NCI-H2196 treated with DMSO at 0.1 percent for 48 hours (cell line): ENCODE measurements around the gene SNX10.

Experiments
- DNase-seq: peaks from one replicate; lab custom pipeline; 2025; ENCODE audit not compliant: unreplicated experiment; lab: John Stamatoyannopoulos, UW

Gene SNX10

DNA sequence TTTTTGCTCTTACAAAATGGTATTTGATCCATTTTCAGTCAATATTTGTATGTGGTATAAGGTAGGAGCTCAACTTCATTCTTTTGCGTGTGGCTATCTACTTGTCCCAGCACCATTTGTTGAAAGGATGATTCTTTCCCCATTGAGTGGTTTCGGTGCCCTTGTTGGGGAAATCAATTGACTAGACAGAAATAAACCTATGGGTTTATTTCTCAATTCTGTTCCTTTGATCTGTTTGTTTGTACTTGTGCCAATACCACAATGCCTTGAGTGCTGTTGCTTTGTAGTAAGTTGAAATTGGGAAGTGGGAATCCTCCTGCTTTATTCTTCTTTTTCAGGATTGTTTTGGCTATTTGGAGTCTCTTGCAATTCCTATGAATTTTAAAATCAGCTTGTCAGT lies 41.0 kb downstream of the SNX10 start:
- no peak for DNase-seq

DNA sequence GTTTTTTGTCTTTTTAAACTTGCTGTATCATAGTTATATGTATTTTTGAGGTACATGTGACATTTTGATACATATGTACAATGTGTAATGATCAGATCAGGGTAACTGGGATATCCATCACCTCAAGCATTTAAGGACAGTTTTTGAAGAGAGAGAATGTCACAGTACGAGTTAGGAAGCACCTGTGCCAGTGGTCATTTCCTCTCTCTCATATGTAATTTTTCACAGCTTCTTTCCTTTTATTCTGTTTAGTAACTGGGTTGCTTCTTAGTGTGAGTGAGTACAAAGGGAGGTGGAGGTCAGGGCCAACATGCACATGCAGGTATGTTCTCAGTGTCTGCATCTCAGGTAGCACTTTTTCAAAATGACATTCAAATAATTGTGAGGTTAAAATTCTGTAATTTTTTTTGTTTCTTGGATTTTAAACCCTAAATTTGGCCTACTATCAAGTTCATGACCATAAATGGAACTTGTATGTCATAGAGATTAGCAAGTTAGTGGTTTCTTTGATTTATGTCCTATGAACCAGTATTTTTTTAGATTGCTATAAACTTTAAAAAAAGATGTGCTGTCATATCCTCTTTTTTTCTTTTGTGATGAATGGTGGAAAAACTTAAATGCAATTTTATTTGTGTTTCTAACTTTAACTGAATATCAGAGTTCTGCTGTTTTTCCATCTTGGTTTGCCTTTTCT lies 42.7 kb downstream of the SNX10 start:
- DNase-seq, result no peak

DNA sequence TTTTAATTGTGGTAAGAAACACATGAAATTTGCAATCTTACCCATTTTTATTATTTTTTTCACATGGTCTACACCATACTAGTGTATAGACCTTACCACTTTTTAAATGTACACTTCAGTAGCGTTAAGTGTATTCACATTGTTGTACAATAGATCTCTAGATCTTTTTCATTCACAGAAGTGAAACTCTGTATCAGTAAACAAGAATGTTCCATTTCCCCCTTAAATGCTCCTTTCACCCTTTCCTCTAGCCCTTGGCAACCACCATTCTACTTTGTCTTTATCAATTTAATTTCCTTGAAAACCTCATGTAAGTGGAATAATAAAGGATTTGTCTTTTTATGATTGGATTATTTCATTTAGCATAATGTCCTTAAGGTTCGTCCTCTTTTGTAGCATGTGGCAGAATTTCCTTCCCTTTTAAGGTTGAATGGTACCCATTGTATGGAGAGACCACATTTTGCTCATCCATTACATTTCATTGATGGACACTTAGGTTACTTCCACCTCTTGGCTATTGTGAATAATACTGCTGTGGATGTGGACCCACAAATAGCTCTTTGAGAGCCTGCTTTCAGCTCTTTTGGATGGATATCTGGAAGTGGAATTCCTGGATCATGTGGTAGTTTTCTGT lies 45.7 kb downstream of the SNX10 start:
- DNase-seq, result no peak

DNA sequence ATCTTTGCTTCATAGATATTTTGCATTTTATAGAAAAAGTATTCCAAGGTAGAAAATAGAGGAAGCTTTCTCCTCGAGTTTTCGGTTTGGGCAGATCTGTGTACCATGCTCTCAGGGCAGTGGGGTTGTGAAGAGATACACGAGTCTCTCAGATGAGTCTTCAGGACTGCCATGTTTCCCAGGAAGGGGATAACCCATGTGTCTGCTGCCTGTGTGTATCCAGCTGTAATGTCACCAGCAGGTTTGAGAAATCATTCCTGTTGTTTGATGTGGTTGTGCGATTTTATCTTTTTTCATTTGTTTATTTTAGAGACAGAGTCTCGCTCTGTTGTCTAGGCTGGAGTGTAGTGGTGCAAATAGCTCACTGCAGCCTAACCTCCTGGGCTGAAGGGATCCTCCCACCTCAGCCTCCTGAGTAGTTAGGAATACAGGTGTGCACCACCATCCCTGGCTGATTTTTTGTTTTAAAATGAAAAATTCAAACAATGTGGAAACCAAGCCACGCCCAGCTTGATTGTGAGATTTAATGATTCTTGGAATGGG lies 48.9 kb downstream of the SNX10 start:
- DNase-seq, result no peak

DNA sequence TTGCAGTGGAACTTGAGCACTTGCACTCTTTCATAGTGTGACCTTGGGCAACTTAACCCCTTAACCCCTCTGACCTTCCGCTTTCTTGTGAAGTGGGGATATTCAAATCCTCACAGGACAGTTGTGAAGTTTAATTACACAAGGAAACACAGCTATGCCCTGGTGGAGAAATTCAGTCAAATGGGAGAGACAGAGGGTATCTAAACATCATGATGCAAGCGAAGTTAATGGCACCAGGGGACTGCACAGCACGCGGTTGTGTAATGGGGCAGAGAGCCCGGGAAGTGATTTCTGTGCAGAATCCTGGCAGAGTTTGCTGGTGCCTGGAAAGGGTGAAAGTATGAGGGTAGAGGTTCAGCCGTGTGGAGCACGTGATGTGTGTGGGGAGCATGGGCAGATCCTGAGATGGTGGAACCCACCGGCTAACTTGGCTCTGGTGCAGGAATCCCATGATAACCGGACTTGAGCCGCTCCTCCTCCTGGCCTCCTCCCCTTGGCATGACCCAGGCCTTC lies 51.7 kb downstream of the SNX10 start:
- DNase-seq, result no peak

DNA sequence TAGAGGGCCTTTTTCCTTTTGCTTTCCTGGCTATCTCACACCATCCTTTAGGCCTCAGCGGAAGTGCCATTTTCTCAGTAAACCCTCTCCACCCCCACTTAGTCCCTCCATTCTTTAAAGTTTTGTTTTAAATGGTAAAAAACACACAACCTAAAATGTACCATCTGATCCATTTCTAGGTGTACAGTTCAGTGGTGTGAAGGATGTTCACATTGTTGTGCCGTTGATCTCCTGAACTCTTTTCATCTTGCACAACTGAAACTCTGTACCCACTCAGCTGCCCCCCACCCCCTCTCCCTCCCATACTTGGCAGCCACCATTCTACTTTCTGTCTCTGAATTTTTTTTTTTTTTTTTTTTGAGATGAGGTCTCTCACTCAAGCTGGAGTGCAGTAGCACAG lies 52.2 kb downstream of the SNX10 start:
- no peak for DNase-seq

DNA sequence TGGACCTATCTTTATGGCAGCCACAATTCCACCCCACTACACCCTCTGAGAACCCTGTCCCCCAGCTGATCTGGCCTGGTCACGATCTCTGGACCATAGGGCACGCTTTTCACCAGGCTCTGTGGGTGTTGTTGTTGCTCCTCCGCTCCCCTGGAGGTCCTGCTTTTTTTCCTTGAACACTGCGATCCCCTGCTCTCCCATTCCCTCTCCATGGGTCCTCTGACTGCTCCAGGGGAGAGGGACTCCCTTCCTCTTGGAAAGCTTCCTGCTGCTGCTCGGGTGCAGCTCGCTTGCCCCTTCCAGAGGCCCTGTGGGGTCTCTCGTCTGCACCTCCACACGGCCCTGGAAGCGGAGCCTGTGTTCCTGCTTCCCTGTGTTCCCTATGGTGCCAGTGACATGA lies 53.5 kb downstream of the SNX10 start:
- DNase-seq, result no peak

DNA sequence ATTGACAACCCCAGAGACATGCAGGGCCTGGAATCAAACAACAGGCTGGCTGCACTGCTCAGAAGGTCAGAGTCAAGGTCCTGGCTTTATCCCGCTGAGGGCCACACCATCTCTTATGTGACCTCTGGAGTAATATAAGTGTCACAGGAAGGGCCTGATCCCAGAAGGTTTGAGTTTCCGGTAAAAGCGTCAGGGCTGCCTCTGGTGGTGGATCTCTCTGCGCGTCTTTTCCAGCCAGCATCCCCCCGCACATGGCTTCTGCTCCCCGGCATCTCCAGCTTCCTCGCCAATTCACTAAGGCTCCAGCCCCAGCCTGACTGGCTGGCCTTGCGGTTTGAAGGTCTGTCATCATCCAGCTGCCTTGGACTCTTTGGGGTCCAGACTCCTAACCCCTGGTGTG lies 54.2 kb downstream of the SNX10 start:
- DNase-seq, result no peak

DNA sequence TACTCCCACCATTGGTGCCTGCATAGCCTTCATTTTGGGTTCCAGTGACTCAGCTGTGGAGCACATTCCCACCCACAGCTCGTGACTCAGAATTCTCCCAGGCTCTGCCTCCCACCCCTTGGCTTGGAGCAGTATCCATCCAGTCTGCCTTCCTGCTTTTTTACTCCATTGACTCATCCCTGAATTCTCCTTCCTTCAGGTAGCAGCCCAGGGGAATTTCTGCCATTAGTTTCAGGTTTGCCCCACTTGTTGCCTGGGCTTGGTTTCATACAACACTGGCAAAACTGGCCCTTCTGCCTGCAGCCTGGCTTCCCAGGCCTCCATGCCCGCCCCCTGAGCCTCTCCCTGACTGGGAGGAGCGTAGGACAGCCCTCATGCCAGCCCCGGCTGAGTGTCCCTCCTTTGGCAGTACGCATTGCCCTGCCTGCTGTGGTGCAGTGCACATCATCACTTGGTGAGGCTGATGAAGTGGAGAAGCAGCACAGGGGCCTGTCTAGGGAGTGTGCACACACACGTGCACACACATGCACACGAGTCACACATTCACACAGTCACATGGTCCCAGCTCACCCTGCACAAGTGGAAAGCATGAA lies 55.0 kb downstream of the SNX10 start:
- no peak for DNase-seq

DNA sequence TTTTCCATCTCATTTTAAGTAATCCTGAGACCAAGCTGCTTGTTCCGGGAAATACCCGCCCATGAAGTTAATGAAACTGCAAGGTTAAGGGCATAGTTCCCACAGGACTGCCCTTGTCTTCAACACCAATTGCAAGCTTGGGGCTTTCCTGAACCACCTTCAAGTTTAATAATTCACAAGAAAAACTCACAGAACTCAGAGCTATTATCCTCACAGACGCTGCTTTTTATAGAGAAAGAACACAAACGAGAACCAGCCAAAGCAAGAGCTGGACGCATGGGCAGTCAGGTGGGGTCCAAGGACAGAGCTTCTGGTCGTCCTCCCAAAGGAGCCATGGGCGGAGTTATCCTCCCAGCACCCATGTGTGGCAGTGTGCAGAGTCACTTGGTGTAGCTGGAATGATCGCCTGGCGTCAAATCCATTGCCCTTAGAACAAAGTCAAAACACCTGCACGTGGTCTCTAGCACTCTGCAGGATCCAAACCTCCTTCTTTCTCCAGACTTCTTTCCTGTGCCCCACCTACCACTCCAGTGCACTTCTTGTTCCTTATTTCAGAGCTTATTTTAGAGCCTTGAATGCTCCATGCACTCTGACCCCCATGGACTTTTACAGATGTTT lies 56.7 kb downstream of the SNX10 start:
- no peak for DNase-seq

DNA sequence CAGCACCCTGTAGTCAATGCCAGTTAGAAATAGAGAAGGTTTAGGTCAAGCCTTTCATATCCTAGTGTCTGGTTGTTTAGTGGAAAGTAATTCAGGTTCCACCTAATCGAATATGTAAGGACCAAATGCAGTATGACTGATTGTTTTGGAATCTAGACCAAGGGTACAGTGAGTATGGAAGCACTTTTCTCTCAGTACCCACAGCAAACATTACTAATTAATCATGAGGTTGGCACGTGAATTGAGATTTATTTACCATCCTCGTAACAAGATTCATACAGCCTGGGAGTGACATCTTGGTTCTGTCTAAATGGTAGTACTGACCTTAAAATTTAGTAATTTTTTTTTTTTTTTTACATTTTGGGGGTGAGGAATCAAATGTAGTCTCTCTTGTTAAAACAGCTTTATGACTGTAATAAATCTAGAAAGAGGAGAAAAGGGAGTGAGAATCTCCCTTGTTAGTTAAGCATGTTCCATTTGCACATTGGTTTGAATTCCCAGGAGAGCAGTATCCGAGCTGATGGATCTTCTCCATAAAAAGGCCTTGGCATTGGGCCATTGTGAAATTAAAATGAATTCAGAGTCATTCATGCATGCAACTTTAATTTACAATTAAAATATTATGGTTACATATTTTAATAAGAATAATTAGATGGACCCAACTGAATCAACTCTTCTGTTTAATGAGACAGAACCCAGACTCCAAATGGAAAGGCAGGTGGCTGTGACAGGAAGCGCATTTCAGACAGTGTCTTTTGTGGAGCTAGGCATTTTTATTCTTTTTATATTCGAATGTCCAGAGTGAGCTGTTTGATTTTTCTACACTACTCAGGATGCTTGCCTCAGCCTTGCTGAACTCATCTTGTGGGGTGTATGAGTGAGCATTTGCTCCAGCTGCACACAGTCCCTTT lies 57.6 kb downstream of the SNX10 start:
- no peak for DNase-seq

DNA sequence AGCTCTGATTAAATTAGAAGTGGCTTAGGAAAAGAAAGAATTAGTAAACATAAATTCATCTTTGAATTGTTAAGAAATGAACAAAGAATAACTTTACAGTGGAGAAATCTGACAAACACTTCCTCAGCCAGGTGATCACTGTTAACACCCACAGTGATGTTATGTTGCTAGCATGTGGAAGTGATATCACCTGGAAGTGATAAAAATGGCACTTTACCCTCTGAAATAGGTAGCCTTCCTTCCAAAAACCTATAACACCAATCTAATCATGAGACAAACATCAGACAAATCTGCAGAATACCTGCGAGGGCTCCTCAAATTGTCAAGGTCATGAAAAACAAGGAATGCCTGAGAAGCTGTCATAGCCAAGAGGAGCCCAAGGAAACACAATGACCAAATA lies 59.5 kb downstream of the SNX10 start:
- DNase-seq, result no peak

DNA sequence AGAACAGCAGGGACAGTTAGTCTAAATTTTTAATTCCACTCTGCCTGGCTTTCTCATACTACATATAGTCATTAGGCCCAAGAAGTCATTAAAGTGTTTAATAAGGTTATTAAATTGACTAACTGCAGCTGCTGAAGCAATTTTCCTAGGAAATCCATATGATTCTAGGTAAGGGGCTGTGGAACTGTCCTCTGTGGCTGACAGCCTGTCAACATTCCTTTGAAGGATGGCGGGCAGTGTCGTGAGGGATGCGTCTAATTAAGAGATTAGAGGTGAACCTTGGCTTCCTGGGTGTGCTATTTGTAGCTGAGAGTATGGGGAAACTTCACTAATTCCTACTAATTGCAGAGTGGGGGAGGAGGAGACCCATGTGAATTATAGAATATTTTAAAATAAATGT lies 64.6 kb downstream of the SNX10 start:
- no peak for DNase-seq

DNA sequence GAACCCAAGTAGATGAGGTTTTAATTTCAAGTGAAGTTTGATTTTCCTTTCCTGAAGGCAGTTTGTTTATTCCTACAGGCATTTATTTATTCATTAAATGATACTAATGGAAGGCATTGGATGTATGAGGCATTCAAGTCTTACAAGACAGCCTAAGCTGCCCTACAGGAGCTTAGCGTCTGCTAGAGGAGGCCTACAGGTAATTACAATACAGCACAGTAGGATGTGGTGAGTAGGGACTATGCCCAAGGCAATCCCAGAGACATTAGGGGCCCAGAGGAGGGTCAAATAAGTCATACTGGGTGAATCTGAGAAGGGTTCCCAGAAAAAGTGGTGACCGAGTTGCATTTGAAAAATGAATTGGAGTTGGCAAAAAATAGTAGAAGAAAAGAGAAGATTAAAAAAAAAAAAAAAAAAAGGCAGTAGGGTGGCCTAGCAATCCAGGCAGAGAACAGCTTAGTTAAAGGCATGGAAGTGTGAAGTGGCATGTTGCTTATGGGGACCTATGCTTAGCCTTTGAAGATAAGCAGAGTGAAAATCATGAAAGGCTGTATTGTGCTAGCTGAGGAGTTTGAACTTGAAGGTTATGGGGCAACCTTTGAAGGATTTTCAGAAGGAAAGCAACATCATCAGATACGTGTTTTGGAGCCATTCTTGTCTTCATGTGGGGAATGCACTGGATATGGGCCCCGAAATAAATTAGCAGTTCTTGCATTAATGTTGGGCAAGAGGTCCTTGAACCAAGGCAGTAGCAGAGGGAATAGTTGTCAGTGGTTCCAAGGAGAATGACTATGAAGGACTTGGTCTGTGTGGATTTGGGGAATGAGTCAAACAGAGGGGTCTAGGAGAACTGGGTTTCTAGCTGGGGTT lies 65.5 kb downstream of the SNX10 start:
- no peak for DNase-seq

DNA sequence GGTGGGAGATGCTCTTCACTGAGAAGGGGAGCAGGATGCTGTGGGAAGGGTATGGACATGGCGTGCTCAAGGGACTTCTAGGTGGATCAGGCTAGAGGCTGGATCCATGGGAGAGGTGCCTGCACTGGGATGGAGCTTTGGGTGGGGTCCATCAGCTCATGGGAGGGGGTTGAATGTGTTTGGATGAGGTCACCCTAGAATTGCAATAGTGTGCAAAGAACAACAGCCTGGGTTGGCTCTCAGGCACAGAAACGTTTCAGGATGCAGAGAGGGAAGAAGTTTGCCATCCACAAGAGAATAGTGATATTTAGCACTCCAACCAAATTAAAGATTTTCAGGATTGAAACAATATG lies 66.1 kb downstream of the SNX10 start:
- DNase-seq, result no peak

DNA sequence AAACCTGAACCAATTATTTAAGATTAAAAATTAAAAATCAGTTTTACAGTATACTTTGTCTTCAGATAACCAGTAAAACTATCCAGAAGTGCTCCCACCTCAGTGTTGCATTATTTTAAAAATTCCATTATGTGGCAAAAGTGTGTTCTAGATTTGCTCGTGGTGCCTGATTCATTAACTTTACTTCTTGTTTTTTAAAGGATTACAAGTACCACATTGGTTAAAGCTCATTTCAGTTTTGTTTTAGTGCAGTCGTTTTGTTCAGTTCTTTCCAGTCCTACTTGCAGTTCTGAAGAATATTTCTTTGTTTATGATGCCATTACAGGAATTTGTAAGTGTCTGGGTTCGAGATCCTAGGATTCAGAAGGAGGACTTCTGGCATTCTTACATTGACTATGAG lies 69.0 kb downstream of the SNX10 start:
- no peak for DNase-seq

DNA sequence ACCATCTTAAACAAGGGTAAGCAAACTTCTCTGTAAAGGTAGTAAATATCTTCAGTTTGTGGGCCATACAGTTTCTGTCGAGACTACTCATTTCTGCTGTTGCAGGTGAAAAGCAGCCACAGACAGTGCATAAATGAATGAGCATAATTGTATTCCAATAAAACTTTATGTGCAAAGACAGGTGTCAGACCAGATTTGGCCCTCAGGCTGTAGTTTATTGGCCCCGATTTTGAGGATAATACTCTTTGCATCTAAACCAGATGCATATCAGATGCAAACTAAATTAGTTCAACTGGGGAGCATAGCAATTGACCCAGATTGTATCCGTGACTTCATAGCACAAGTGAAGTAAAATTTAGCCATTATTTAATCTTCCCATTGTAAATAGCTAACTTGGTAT lies 70.0 kb downstream of the SNX10 start:
- DNase-seq, result no peak

DNA sequence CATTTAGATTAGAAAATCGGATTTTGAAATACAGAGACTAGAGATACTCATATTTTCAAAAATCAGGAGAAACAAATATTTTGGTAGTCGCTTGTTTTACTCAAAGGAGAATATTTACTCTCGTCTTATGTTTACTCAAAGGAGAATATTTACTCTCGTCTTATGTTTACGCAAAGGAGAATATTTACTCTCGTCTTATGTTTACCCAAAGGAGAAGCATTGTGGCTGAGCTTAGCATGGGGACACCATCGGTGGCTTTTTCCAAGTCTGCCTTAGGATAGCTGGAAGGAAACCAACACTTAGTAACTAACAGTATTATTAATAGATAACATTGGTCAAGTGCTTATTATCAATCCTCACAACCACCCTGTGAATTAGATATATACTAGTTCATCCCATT lies 71.8 kb downstream of the SNX10 start:
- DNase-seq, result no peak

DNA sequence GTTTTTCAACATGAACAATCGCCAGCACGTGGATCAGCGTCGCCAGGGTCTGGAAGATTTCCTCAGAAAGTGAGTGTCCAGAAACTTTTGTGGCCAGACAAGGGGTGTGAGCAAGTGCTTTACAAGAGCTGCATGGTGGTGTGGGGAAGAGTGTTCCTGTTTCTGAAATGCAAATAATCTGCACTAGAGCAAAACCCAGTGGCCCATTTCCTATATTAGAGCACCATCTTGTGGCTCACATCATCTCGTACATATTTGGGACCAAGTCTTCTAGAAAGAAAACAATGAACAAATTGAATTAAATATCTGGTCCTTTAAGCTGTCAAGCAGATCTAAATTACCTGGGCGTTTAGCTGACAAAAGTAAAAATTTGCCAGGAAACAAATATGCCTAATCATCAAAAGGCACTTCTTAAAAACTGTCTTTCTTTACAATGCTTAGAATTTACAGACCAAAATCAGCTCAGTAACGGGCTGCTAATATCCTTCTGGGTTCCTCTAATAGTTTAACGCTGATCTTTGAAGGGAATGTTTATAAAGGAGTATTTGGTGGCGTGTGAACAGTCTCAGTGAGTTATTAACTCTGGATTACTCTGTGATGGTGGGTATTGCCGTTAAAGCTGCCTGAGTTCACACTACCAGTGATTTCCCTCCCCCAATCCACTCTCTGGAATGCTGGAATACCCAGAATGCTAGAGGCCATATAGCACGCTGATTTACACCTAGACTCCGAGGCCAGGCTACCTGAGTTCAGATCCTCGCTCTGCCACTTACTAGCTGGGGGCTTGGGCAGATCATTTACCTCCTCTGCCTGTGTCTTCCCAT lies 73.6 kb downstream of the SNX10 start:
- peak; percentile 69 for DNase-seq
